ENCODE measurements around the gene SLC7A9.

The SLC7A9 gene

GRCh38 chr19:32880622-32881021, 11.1 kb upstream of the SLC7A9 start:
- FAIRE-seq (no peak), DNase-seq (ENCODE audit: insufficient read length) (no peak)

DNA sequence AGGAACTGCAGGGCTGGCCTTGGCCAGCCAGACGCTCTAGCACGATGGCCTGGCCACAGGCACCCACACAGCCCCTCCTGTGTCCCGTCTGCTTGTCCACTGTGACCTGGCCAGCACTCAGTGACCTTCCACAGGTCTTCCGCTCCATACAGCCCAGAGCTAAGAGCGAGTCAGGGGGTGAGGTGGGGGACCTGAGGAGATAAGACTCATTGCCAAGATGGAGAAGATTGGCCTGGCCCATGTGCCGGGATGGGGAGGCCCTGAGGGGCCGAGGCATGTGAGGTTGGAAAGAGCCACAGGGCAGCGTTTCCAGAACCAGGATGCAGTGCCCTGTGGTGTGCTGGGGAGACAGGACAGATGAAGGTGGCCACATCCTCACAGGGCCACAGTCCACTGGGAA, 10.2 kb upstream of the SLC7A9 start:
- no peak for TF ChIP-seq TAF1 (IDR thresholded peaks at IDR 0.05; ENCODE audit: borderline replicate concordance, low read depth, low read length)
- TF ChIP-seq POLR2A (IDR thresholded peaks at IDR 0.05; ENCODE audit: low read depth, low read length), result no peak
- no peak for TF ChIP-seq POLR2AphosphoS5 (IDR thresholded peaks at IDR 0.05; ENCODE audit: low read depth, low read length)
- DNase-seq (ENCODE audit: insufficient read length), result no peak
- no peak for FAIRE-seq

More at GRCh38 chr19:32880622-32881021, 11.1 kb upstream of the SLC7A9 start:
- TF ChIP-seq POLR2AphosphoS5 (IDR thresholded peaks at IDR 0.05; ENCODE audit: low read depth, low read length) (no peak), POLR2A (IDR thresholded peaks at IDR 0.05; ENCODE audit: low read depth, low read length) (no peak), TAF1 (IDR thresholded peaks at IDR 0.05; ENCODE audit: borderline replicate concordance, low read depth, low read length) (no peak)

- TF ChIP-seq POLR2A (IDR thresholded peaks at IDR 0.05; ENCODE audit: low read depth, low read length), result no peak
- no peak for TF ChIP-seq TAF1 (IDR thresholded peaks at IDR 0.05; ENCODE audit: borderline replicate concordance, low read depth, low read length)
- TF ChIP-seq POLR2AphosphoS5 (IDR thresholded peaks at IDR 0.05; ENCODE audit: low read depth, low read length), result no peak
- DNase-seq (ENCODE audit: insufficient read length) (no peak), FAIRE-seq (no peak)
Observed at GRCh38 chr19:32878988-32879387, 9.4 kb upstream of the SLC7A9 start.

DNA sequence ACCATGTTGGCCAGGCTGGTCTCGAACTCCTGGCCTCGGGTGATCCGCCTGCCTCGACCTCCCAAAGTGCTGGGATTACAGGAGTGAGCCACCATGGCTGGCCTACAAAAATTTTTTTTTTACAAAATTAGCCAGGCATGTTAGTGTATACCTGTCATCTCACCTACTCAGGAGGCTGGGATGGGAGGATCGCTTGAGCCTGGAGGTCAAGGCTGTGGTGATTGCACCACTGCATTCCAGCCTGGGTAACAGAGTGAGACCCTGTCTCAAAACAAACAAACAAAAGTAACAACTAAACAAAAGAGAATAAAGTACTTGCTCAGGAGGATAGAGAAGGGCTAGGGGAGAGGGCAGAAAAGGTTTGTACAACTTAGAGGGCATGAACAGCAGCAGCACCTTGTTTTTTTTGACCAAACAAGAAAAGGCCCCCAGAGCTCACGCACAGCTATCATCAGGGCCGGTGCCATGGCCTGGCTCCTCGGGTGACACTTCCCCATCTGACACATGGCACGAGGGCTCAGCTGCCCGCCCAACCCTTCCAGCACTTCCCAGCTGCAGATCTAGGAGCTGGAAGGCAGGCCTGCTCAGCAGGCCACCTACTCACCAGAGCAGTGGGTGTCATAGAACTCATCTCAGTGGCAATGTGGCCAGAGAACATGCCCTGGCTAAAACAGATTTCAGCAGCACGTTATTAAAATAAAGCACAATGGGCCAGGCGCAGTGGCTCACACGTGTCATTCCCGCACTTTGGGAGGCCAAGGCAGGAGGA, 8.6 kb upstream of the SLC7A9 start:
- TF ChIP-seq POLR2AphosphoS5 (IDR thresholded peaks at IDR 0.05; ENCODE audit: low read depth, low read length) (no peak), POLR2A (IDR thresholded peaks at IDR 0.05; ENCODE audit: low read depth, low read length) (no peak), TAF1 (IDR thresholded peaks at IDR 0.05; ENCODE audit: borderline replicate concordance, low read depth, low read length) (no peak)
- no peak for FAIRE-seq
- DNase-seq (ENCODE audit: insufficient read length), result no peak

GRCh38 chr19:32877323-32877912, 7.9 kb upstream of the SLC7A9 start:
- no peak for DNase-seq (ENCODE audit: insufficient read length)
- TF ChIP-seq TAF1 (IDR thresholded peaks at IDR 0.05; ENCODE audit: borderline replicate concordance, low read depth, low read length) (no peak), POLR2A (IDR thresholded peaks at IDR 0.05; ENCODE audit: low read depth, low read length) (no peak), POLR2AphosphoS5 (IDR thresholded peaks at IDR 0.05; ENCODE audit: low read depth, low read length) (no peak)
- no peak for FAIRE-seq

- no peak for TF ChIP-seq POLR2A (IDR thresholded peaks at IDR 0.05; ENCODE audit: low read depth, low read length)
- no peak for TF ChIP-seq TAF1 (IDR thresholded peaks at IDR 0.05; ENCODE audit: borderline replicate concordance, low read depth, low read length)
- TF ChIP-seq POLR2AphosphoS5 (IDR thresholded peaks at IDR 0.05; ENCODE audit: low read depth, low read length), result no peak
- FAIRE-seq, result no peak
- DNase-seq (ENCODE audit: insufficient read length), result no peak
Observed at GRCh38 chr19:32876919-32877285, 7.3 kb upstream of the SLC7A9 start.

- TF ChIP-seq POLR2AphosphoS5 (IDR thresholded peaks at IDR 0.05; ENCODE audit: low read depth, low read length), result no peak
- TF ChIP-seq TAF1 (IDR thresholded peaks at IDR 0.05; ENCODE audit: borderline replicate concordance, low read depth, low read length), result no peak
- no peak for TF ChIP-seq POLR2A (IDR thresholded peaks at IDR 0.05; ENCODE audit: low read depth, low read length)
- FAIRE-seq (no peak), DNase-seq (ENCODE audit: insufficient read length) (no peak)
Observed at GRCh38 chr19:32876236-32876918, 6.8 kb upstream of the SLC7A9 start.

- FAIRE-seq, result no peak
- no peak for TF ChIP-seq POLR2A (IDR thresholded peaks at IDR 0.05; ENCODE audit: low read depth, low read length)
- no peak for TF ChIP-seq POLR2AphosphoS5 (IDR thresholded peaks at IDR 0.05; ENCODE audit: low read depth, low read length)
- no peak for TF ChIP-seq TAF1 (IDR thresholded peaks at IDR 0.05; ENCODE audit: borderline replicate concordance, low read depth, low read length)
- no peak for DNase-seq (ENCODE audit: insufficient read length)
Observed at GRCh38 chr19:32875428-32875827, 5.9 kb upstream of the SLC7A9 start.

DNA sequence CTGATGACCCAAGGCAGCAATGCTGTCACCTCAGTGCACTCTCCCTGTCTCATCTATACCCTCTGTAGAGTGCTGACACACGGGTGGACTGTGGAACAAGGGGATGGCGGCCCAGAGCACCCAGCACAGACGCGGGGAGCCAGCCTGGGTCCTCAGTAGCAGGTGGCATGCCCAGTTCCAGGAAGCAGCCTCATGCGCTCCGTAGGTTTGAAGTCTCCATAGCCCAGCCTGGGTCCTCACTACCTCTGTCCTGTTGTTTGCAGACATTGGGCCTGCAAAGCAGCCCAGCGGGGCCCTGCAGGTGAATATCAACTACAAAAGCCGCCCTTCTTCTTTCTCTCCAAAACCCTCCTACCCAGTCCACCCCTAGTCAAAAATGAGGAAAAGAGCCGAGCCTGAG, 5.0 kb upstream of the SLC7A9 start:
- FAIRE-seq, result no peak
- no peak for DNase-seq (ENCODE audit: insufficient read length)
- TF ChIP-seq TAF1 (IDR thresholded peaks at IDR 0.05; ENCODE audit: borderline replicate concordance, low read depth, low read length) (no peak), POLR2AphosphoS5 (IDR thresholded peaks at IDR 0.05; ENCODE audit: low read depth, low read length) (no peak), POLR2A (IDR thresholded peaks at IDR 0.05; ENCODE audit: low read depth, low read length) (no peak)

DNA sequence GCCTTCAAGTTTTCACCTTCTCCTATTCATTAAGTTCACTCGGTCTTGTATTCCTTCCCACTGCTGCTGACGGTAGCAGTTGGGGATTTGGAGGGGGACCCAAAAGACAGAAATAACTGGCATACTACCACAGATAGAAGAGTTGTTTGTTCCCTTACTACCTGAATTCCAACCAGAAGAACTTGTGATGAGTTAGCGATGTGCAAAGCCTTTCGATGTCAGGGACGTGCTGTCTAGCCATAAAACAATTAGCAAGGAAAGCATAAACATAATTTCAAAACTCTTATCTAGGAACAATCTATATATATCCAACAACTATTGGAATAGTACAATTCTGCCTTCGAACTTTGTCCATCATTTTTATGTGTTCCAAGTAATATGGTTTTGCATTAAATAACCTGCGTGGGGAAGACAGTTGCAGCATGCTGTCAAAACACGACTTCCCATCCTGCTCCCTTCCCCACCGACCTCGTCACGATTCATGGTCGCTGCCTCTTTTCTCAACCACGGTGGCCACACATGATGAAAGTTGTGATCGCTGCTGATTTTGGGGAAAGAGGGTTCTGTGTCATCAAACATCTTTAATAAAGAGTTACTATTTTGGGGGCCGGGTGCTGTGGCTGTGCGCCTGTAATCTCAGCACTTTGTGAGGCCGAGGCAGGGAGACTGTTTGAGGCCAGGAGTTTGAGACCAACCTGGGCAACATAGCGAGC, 3.8 kb upstream of the SLC7A9 start:
- FAIRE-seq, result no peak
- no peak for DNase-seq (ENCODE audit: insufficient read length)
- no peak for TF ChIP-seq POLR2A (IDR thresholded peaks at IDR 0.05; ENCODE audit: low read depth, low read length)
- no peak for TF ChIP-seq TAF1 (IDR thresholded peaks at IDR 0.05; ENCODE audit: borderline replicate concordance, low read depth, low read length)
- no peak for TF ChIP-seq POLR2AphosphoS5 (IDR thresholded peaks at IDR 0.05; ENCODE audit: low read depth, low read length)

DNA sequence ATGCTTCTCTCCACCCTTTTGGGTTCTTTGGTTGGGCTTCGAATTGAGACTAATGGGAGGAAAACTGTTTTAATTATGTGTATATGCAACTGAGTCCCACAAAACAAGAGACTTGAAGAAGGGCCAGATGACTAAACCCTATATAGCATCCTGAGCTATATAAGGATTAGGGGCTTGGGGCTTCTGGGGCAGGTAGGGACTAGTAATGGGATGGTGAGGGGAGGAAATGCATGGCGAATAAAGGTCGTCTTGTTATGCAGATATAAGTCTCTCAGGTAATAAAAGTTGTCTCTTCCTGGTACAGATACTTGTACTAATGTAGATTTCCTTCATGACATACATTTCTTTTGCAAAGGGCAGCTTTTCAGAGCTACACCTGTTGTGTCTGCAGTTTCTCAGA, 2.8 kb upstream of the SLC7A9 start:
- no peak for FAIRE-seq
- TF ChIP-seq TAF1 (IDR thresholded peaks at IDR 0.05; ENCODE audit: borderline replicate concordance, low read depth, low read length), result no peak
- TF ChIP-seq POLR2A (IDR thresholded peaks at IDR 0.05; ENCODE audit: low read depth, low read length), result no peak
- DNase-seq (ENCODE audit: insufficient read length), result no peak

All from GM12892 (cell line).